ENCODE results near the gene RBM14. TPM values are rescaled to one million over a fixed set of nuclear protein-coding genes. Genes with fewer than 3 reads are reported as not detected.

RBM14 gene
- total and polyA plus RNA-seq, 2 of the 4 experiments (the other 2 are of a cell fraction): 9.3 to 31.1 TPM

- Histone ChIP-seq H4K91ac (ENCODE audit: insufficient read depth, low read depth, low read length) (no peak overlapping the region), H3K4me1 (ENCODE audit: control insufficient read depth, insufficient read depth, low read length) (peaks cover 2% of the 10 kb centered on the region; the same call in 1 of the 2 replicates), H2BK15ac (ENCODE audit: low read depth, low read length) (no peak overlapping the region), H4K5ac (ENCODE audit: low read depth, low read length) (no peak overlapping the region), H2BK5ac (ENCODE audit: low read depth, low read length, poor library complexity, severe bottlenecking) (no peak overlapping the region), H3K14ac (replicated peaks; ENCODE audit: low read depth, low read length) (no peak overlapping the region), H2AK5ac (ENCODE audit: low read depth, low read length) (no peak overlapping the region), H2AK9ac (replicated peaks; ENCODE audit: low read depth, low read length, poor library complexity) (no peak overlapping the region), H3K9ac (ENCODE audit: low read depth, low read length) (no peak overlapping the region), H3K27me3 (ENCODE audit: control insufficient read depth, insufficient read depth, low read length) (no peaks in the 10 kb centered on the region), H3K9me3 (ENCODE audit: control insufficient read depth, insufficient read depth, low read length) (no peaks in the 10 kb centered on the region), H3K18ac (ENCODE audit: low read depth, low read length) (no peak overlapping the region), H2AFZ (replicated peaks; ENCODE audit: low read length, poor library complexity) (no peak overlapping the region), H3K23ac (ENCODE audit: low read depth, low read length) (no peak overlapping the region), H3K27ac (ENCODE audit: insufficient read depth, low read length) (no peak overlapping the region), H3K79me1 (ENCODE audit: low read depth in 1 of 2, low read length in 2 of 2) (peaks cover 31 to 81% of the 10 kb centered on the region in 2 experiments), H3K4ac (ENCODE audit: low read depth, low read length) (no peak overlapping the region), H2BK20ac (ENCODE audit: low read depth, low read length) (no peak overlapping the region), H3K4me3 (ENCODE audit: insufficient read depth, low read depth, low read length) (no peak overlapping the region), H3K56ac (ENCODE audit: extremely low read depth, insufficient read depth, low read length) (no peak overlapping the region), H3K9me1 (ENCODE audit: insufficient read depth, low read length) (peaks cover 38% of the 10 kb centered on the region), H3K36me3 (ENCODE audit: control insufficient read depth, insufficient read depth, low read length) (peaks cover 68% of the 10 kb centered on the region), H3K4me2 (ENCODE audit: low read depth, low read length) (no peak overlapping the region), H4K8ac (ENCODE audit: low read depth in 2 of 2, low read length in 2 of 2) (no peak overlapping the region), H4K20me1 (ENCODE audit: insufficient read depth, low read length) (peaks cover 98% of the 10 kb centered on the region), H2BK120ac (ENCODE audit: low read depth, low read length) (no peak overlapping the region)
- DNase-seq: no peak
- no TSS peak for BruUV-seq (replicated peaks)
- TF ChIP-seq NFE2L2 (IDR thresholded peaks at IDR 0.05; ENCODE audit: low read depth, low read length) (no peak), ELK1 (IDR thresholded peaks at IDR 0.05; ENCODE audit: borderline replicate concordance, low read depth, low read length) (no peak)
- dilution Hi-C loops (cut with HindIII; ENCODE audit: low sequenced_read_pairs, unreplicated experiment): no loop called here
- in situ Hi-C loops (cut with MboI; ENCODE audit: low sequenced_read_pairs): no loop called here
- WGBS, 2 experiments (ENCODE audit: extremely low coverage in 2 of 2, insufficient read length in 1 of 2): no CpG with 5 or more reads among the region's 7 CpGs
- intact Hi-C loops (cut with micrococcal nuclease): no loop called here
- POLR2A ChIA-PET (ENCODE audit: unreplicated experiment): interaction anchor here (1.0 kb wide), 1 partner anchor 11 kb away, joined by 3 read pairs; the partner anchor contains the start of gene RBM4
- CTCF ChIA-PET: no interaction called here
- ATAC-seq (ENCODE audit: low read depth): no peak
Measured at GRCh38 chr11:66626926-66627325, 10.5 kb downstream of the RBM14 start.

Data from IMR-90 (cell line).